DMS114 treated with DMSO at 0.1 percent for 48 hours (cell line): Measurements from ENCODE around the gene ODF4.
"Not testable (repeated sequence)": the region's sequence is repeated elsewhere in the genome, so short reads cannot be mapped to it uniquely, and the experiment has no call there.

Source experiments
- DNase-seq: peaks from one replicate; lab custom pipeline; 2025; ENCODE audit not compliant: unreplicated experiment; lab: John Stamatoyannopoulos, UW

ODF4 gene

DNA sequence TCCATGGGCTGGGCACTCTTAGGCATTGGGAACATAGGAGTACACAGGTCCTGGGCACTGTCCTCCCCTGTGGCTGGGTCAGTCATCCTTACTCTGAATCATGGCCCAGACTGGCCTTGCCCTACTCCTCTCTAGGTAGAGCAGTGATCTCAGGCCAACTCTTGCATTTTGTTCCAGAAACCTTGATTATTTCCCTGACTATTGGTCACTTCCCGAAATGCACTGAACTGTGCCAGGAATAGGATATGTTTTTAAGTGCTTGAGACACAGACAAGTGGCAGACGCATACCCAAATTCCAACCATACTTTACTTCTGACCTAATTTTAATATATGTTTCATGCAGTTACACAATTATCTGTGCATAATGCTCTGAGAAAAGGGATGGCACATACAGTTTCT is 26.6 kb downstream of the ODF4 start:
- no peak for DNase-seq

DNA sequence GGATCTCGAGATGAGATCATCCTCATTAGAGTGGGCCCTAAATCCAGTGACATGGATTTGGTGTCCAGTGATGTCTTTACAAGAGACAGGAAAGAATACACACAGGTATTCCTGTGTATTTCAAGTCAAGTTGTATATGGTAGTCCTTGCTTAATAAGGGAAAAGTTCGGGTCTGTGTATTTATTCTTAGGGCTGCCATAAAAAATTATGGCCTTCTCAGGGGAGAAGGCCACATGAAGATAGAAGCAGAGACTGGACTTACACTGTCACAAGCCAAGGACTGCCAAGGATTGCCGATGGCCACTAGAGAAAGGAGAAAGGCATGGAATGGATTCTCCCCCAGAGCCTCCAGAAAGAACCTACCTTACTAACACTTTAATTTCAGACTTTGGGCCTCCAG is 28.6 kb downstream of the ODF4 start:
- DNase-seq = no peak

DNA sequence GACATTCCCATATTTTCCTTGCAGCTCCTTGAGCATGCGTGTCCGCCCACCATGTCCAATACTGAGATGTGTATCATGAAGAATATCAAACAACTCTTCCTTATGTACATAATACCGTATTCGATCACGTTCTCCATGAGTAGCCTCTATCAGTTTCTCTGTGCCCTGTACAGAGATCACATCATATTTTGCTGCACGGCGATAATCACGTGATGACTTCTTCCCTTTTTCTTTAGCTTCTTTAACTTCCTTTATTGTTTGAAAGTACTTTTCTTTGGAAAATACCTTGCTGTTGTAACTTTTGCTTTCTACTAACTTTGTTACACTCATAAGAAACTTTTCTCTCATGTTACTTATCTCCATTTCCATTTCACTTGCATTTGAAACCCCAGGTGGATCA is 30.3 kb downstream of the ODF4 start:
- DNase-seq = no peak

DNA sequence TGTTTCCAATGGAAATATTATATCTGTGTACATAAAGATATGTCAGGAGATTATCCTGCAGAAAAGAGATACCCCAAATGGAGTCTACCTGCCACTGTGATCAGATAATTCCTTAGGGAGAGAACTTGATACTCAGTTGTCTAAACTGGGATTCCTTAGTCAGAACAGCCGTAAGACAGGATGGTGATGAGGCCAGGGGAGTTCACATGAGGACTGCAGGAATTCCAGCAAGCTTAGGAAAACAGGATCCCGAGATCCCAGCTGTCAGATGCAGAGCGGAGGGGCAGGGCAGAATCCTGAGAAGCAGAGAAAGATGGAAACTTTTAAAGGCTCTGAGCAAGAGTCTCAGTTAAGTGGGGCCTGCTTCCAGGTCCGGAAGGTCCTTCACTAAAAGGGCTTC is 32.1 kb downstream of the ODF4 start:
- DNase-seq = no peak

DNA sequence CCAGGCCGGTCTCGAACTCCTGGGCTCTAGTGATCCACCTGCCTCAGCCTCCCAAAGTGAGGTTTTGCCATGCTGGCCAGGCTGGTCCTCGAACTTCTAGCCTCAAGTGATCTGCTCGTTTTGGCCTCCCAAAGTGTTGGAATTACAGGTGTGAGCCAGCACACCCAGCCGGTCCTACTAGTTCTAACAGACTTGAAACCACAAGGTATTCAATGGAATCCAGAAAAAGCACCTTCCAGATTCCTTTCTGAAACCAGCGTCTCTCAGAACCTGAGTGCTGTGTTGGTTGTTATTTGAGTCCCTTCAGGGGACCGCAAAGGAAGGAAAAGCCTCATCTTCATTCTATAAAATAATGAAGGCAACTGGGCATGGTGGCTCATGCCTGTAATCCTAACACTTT is 32.8 kb downstream of the ODF4 start:
- DNase-seq = no peak

DNA sequence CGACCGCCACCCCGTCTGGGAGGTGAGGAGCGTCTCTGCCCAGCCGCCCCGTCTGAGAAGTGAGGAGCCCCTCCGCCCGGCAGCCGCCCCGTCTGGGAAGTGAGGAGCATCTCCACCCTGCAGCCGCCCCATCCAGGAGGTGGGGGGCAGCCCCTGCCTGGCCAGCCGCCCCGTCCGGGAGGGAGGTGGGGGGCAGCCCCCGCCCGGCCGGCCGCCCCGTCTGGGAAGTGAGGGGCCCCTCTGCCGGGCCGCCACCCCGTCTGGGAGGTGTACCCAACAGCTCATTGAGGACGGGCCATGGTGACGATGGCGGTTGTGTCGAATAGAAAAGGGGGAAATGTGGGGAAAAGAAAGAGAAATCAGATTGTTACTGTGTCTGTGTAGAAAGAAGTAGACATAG is 34.2 kb downstream of the ODF4 start:
- not testable (repeated sequence) for DNase-seq

DNA sequence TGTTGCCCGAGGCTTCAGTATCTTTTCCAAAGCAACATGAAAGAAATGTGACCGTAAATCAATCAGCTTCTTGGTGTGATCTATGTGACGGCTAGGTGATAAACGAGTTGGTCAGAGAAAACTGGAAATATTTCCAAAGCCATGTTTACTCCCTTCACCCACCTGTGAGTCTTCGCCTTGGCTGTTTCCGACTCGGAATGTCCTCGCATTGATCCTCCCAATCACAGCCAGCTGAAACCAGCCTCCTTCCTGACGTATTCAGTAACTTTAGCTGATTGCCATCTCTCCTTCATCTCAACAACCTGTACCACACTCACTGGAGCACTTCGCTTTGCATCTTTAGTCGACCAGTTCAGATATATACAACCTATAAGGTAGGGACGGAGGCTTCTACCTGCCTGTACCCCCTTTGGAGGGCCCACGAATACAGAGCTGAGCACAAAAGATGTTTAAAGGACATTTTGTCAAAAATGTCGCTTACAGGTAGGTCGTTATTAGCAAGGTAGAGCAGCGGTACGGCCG is 36.2 kb downstream of the ODF4 start:
- DNase-seq = peak; percentile 26

DNA sequence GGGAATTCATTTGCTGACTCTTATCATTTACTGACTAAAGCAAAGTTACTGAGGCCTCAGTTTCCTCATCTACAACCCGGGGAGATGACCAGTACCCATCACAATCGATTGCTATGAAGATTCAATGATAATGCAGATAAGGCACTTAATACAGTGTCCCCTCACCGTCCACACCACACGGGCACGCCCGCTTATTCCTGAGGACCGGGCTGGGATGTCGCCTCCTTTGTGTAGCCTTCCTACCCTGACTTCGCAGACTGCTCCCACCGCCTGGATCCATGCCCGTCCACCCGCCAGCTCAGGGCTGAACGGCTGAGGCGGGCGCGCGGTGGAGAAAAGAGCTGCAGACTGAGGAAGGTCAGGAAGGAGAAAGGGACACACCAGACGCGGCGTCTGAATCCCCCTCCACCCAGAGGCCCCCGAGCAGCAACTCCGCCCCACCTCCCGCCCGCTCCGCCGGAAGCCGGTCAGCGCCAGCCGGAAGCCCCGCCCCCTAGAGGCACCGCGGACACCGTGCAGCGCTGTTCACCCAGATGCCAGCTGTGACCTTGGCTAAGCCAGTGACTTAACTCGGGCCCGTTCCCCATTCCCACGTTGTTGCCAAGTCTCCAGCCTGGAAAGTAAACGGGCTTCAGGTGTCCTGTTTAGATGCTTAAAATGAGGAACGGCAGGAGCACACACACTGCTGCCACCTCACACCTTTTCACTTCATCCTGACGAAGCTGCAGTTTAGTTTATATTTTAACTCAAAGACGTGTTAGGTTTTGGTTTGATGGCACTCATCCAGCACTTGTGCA is 36.8 kb downstream of the ODF4 start, which contains the start of gene KRABD2:
KRABD2 (minus strand) TSS at position 434 of the 797 bp plus-strand sequence.
- peak; percentile 77 for DNase-seq

DNA sequence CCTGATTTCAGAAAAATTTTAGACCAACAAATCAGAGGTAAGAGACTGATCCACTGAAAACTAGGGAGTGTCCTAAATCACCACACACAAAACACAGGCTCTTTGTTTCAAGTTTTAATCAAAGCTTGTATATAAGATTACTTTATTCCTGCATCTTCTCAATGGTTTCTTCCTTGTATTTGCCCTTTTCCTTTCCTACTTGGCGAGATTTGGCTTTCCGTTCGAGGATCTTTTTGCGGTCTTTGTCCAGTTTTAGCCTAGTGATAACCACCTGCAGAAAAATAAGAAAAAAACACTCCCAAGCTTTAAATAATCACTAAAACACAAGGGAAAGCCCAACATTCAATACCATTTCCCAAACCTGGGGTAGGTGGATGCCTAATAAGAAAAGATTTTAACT is 37.8 kb downstream of the ODF4 start:
- DNase-seq = no peak

DNA sequence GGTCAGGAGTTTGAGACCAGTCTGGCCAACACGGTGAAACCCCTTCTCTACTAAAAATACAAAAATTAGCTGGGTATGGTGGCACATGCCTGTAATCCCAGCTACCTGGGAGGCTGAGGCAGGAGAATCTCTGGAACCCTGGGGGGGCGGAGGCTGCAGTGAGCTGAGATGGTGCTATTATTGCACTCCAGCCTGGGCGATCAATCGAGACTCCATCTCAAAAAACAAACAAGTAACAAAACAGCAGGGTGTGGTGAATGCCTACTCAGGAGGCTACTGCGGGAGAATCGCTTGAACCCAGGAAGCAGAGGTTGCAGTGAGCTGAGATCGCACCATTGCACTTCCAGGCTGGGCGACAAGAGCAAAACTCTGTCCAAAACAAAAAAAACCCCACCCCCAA is 38.5 kb downstream of the ODF4 start:
- DNase-seq = not testable (repeated sequence)

DNA sequence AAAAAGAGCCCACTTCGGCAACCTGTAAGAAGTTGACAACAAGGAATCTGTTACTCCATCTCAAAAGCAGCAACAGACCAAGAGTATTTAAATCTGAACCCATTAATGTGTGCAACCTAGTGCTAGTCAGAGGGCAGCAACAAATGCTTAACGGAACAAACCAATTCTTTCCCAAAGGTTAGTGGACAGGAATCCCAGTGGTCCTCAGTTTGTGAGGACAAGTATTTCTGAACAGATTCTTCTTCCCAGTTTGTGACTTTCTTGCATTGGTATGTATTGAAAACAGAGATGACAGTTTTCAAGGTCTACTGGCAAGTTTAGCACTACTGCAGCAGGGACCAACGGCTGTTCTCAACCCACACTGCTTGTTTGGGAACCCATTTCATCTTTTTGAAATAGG is 40.4 kb downstream of the ODF4 start:
- DNase-seq = no peak

DNA sequence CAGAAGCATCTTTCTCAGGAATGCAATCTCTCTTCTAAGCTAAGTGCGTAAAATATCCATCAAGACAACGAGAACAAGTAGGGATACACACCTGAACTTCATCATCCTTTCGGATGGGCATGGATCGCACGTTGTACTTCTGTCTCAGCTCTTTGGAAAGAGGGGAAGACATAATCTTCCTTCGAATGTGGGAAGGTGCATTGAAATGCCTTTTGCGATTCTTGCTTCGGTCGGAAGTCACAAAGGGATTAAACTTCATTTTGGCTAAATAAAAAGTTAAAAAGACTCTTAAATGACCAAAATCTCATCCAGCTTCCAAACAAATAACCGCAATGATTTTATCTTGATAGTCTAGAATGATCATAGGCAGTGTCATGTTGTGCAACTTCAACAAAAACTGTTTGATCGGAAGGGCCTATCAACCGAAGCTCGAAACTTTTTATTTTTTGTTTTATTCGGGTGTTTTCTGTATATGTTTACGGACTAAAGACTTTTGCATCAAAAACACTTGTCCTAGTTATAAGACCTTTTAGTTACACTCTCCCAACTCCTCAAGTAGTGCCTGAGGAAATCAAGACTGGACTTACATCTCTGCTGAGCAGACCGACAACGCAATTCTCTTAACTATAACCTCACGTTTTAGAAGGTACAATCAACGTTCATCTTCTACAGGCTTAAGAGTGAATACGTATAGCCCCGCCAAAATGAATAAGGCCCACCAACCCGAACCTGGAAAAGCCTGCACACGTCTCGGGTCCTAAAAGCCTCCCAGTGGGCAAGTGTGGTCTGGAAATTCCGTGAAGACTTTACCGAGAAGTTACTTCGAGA is 42.6 kb downstream of the ODF4 start:
- no peak for DNase-seq

DNA sequence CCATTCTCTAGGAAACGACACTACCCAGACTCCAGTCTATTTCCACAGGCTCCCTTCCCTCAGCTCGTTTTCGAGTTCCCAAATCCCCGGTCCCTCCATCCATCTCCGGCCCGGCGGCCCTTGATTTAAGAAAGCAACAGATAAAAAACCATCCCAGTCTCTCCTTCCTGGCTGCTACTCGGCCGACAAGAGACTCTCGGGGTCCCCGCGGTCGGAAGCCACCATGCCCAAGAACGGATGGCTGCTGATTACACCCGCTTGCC is 43.2 kb downstream of the ODF4 start:
- DNase-seq = no peak

DNA sequence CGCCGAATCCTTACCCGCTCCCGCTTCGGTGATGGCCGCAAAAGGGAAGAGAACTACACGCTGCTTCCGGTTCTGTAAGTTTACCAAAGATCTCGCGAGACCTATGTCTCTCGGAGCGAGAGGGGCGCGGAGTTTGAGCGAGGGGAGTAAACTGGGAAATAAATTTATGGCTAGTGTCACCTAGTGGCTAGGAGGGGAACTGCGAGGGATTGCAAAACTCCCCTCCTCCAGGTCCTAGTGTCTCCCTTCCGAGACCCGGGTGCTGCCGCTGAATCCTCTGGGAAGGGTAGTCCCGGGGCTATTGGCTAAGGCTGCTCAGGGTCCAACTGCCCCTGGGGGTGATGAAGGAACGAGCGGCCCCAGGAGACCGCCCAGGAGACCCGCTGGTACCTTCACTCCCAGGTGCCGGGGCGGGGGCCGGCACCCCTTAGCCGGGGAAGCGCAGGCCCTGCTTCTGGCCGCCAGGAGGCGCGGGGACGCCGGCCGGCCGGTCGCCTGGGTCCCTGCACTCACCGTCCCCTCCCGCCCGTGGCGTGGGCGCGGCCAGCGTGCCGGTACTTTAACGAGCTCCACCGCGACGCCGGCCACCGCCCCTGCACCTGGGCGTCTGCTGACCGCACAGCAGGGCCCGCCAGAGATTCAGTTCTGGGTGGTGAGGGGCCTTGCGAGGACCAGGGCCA is 43.6 kb downstream of the ODF4 start, which contains the start of gene RPL26:
RPL26 (minus strand) TSS at position 51 of the 680 bp plus-strand sequence. CDS start 883 bp downstream, outside the sequence.
- DNase-seq = peak; percentile 97

DNA sequence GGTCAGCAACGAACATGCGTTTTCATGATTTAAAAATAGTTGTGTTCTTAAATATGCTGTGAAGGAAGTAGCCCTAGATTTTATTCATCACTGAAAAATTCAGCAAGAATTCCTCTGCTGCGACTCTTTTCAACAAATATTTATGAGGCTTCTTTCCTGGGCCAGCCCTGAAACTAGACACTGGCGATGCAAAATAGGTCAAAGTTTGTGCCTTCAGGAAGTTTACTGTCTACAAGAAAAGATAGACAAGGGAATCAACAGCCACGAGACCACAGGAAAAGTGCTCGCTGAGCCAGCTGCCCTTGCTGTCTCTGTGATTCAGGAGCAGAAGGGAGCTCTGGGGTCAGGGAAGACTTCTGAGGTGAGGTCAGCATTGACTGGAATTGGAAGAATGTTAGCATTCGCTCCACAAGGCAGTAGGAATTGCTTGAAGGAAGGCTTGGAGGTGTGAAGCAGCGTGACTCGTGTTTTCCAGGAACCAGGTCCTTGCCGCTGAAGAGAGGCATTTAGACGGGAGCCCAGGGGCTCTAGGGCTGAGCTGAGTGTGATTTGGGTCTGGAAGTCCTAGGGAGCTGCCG is 45.2 kb downstream of the ODF4 start:
- no peak for DNase-seq

DNA sequence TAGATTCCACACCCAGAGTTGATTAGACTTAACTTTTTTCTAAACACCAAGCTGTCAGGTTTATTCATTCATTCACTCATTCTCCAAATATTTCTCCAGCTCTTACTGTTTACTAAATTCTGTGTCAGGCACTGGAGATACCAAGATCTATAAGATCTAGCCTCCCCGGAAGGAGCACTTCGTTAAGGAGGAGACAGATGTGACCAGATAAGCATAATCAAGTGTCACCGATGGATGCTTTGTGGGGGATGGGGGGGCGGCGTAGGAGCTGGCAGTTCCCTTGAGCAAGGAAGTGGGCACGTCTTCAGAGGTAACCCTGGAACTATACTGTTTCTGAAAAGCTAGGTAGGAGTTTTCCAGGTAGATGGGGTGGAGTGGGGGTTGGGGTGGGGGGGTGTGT is 47.2 kb downstream of the ODF4 start:
- DNase-seq = no peak

DNA sequence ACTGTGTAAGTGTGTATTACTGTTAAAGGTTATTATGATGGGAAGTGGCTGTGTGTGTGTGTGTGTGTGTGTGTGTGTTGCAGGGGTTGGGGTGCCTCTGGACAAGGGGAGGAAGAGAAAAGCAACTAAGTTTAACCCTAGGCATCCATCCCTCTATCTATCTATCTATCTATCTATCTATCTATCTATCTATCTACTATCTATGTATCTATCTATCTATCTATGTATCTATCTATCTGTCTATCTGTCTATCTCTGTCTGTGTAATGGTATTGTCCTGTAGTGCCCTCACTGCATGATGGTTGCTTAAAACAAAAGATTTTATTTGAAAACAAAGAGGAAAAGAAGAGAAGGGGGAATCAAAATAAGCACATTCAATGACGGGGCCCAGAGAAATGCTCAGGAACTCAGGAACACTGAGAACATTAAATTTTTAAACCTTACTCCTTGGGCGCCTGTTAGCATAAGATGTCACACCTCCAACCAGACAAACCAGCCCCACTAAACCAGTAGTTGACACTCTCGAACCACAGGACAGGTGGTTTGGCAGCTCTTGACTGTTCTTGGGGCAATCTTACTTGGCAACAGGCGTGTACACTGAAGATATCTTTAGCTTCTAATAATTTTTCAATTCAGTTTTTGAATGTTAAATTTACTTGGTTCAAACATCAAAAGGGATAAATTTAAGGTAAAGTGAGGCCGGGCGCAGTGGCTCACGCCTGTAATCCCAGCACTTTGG is 48.4 kb downstream of the ODF4 start:
- DNase-seq = no peak

DNA sequence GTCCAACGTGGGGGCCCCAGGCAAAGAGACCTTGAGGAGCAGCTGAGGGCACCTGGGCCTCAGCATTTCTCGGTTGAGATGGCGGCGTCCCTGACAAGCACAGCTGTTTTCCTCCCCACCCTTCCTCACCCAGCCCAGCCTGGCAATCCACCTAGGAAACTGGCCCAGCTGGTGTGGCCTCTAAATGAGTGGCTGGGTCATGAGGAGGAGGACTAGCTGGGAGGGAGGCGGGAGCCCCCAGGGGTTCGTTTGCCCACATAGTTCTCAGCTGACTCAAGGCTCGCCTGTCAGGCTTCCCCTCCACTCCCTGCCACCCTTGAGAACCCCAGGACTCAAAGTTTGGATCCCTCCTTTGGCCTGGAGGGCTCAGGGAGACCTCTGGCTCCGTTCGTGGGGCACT is 52.1 kb downstream of the ODF4 start:
- DNase-seq = no peak

DNA sequence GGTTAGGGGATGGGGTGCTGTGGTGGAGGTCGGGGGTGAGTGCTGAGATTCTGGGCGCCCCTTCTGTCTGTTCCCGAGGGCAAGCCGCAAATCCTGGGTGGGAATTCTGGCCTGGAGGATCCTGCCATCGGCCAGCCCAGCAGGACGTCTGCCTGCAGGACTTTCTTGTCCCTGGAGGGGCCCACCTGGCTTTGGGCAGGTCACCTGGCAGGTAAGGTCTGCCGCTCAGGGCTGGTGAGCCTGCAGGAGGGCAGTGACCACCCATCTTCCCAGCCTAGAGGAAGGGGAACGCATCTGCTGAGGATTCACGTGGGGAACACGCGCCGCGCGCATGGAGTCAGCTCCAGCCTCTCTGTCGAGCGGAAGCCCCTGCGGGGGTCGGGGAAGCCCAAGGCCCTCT is 52.6 kb downstream of the ODF4 start:
- DNase-seq = no peak

DNA sequence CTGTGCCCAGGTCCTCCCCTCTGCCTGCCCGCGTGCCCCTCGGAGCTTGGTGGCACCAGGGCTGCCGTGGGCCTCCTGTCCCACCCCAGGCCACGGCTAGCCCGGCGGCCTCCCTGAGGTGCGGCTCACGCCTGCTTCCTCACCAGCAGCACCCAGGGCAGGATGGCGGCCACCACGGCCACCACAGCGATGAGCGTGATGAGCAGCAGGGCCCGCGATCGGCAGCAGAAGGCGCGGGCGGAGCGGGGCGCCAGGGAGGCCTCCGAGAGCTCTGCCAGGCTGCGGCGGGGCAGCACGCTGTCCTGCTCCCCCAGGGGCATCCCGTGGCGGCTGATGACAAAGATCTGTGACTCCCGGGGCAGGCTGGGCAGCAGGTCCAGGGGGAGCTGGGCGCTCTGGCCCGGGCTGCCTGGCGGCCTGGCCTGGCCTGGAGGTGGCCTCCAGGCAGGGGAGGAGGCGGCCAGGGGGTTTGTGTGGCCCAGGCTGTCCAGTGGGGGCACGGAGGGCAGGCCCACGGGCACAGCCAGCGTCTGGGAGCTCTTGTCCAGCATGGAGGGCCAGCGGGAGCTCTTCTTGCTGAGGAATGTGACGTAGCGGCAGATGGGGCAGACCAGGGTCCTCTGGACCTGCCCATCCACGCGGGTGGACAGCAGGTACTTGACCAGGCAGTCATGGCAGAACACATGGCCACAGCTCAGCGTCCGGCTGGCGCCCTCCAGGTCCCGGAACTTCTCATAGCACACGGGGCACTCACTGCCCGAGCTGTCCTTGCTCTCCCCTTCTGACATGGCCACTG is 53.2 kb downstream of the ODF4 start:
- no peak for DNase-seq
